Neuronal stem cell (in vitro differentiated cells): ENCODE data around the gene ARHGAP12.

Experiments used
- DNase-seq: peaks from one replicate; pipeline ENCODE4 v3.0.0-alpha.2; 2013; ENCODE audit warnings: low spot score
- H2AFZ ChIP-seq: one replicate; pipeline ENCODE4 v1.6.1; 2013; ENCODE audit warnings: mild to moderate bottlenecking, low read length, inconsistent platforms
- H2AK5ac ChIP-seq: 2 replicates; pipeline ENCODE4 v1.6.1; 2013; ENCODE audit warnings: low read depth, mild to moderate bottlenecking, inconsistent platforms, low read length, moderate library complexity, mixed read lengths
- H2BK120ac ChIP-seq: 2 replicates; pipeline ENCODE4 v1.6.1; 2013; ENCODE audit warnings: low read depth, mild to moderate bottlenecking, inconsistent platforms, low read length, moderate library complexity, mixed read lengths
- H2BK12ac ChIP-seq: one replicate; pipeline ENCODE4 v1.6.1; 2013; ENCODE audit warnings: low read length, inconsistent platforms
- H2BK15ac ChIP-seq: 2 replicates; pipeline ENCODE4 v1.6.1; 2013; ENCODE audit warnings: mild to moderate bottlenecking, low read length, inconsistent platforms, mixed read lengths
- H2BK5ac ChIP-seq: one replicate; pipeline ENCODE4 v1.6.1; 2013; ENCODE audit warnings: inconsistent platforms, mild to moderate bottlenecking, low read length, moderate library complexity
- H3K14ac ChIP-seq: one replicate; pipeline ENCODE4 v1.6.1; 2013; ENCODE audit warnings: low read length, inconsistent platforms
- H3K18ac ChIP-seq: 2 replicates; pipeline ENCODE4 v1.6.1; 2013; ENCODE audit warnings: low read length, inconsistent platforms
- H3K23ac ChIP-seq: 2 replicates; pipeline ENCODE4 v1.6.1; 2013; ENCODE audit warnings: low read depth, mild to moderate bottlenecking, mixed read lengths, low read length, inconsistent platforms; ENCODE audit not compliant: poor library complexity
- H3K27ac ChIP-seq: replicated peaks from 3 replicates; pipeline ENCODE4 v1.5.1; 2013; ENCODE audit warnings: low read length, inconsistent platforms
- H3K27me3 ChIP-seq, 3 experiments: 2 replicates each; pipeline ENCODE4 v1.6.1; 2013; ENCODE audit warnings: low read length in 3 of 3, mild to moderate bottlenecking in 2 of 3, inconsistent platforms in 1 of 3, low read depth in 1 of 3, mixed read lengths in 1 of 3, moderate library complexity in 1 of 3; ENCODE audit not compliant: control insufficient read depth in 3 of 3, insufficient read depth in 3 of 3
- H3K36me3 ChIP-seq, 2 donors: replicated peaks in 1 of 2; 2 replicates each; pipeline ENCODE4 v1.6.1; 2013; ENCODE audit warnings: low read length in 2 of 2; ENCODE audit not compliant: control insufficient read depth in 2 of 2, insufficient read depth in 2 of 2
- H3K4ac ChIP-seq: 2 replicates; pipeline ENCODE4 v1.6.1; 2013; ENCODE audit warnings: inconsistent platforms, mild to moderate bottlenecking, low read length, moderate library complexity
- H3K4me1 ChIP-seq, 2 donors: 1 replicate in 1 of 2; 2 replicates in 1 of 2; pipeline ENCODE4 v1.6.1; 2013; ENCODE audit warnings: low read length in 2 of 2, low read depth in 1 of 2; ENCODE audit not compliant: control insufficient read depth in 2 of 2, insufficient read depth in 1 of 2
- H3K4me2 ChIP-seq: one replicate; pipeline ENCODE4 v1.6.1; 2013; ENCODE audit warnings: mild to moderate bottlenecking, low read length, inconsistent platforms; ENCODE audit not compliant: insufficient read depth, poor library complexity, severe bottlenecking
- H3K4me3 ChIP-seq, 2 donors: 2 replicates each; pipeline ENCODE4 v1.5.1; 2013; ENCODE audit warnings: low read length in 2 of 2, mild to moderate bottlenecking in 2 of 2, inconsistent platforms in 1 of 2, moderate library complexity in 1 of 2
- H3K79me1 ChIP-seq: one replicate; pipeline ENCODE4 v1.6.1; 2013; ENCODE audit warnings: low read depth, mild to moderate bottlenecking, inconsistent platforms, low read length, moderate library complexity
- H3K9ac ChIP-seq: one replicate; pipeline ENCODE4 v1.6.1; 2013; ENCODE audit warnings: mild to moderate bottlenecking, low read depth, low read length, inconsistent platforms; ENCODE audit not compliant: poor library complexity
- H3K9me3 ChIP-seq, 2 donors: replicated peaks in 1 of 2; 2 replicates each; pipeline versions ENCODE3 to v1.6.1; 2013; ENCODE audit warnings: low read length in 2 of 2, mild to moderate bottlenecking in 2 of 2, inconsistent platforms in 1 of 2, low read depth in 1 of 2, mixed read lengths in 1 of 2, moderate library complexity in 1 of 2; ENCODE audit not compliant: control insufficient read depth in 2 of 2, insufficient read depth in 1 of 2
- H4K8ac ChIP-seq: one replicate; pipeline ENCODE4 v1.6.1; 2013; ENCODE audit warnings: low read depth, mild to moderate bottlenecking, inconsistent platforms, low read length, moderate library complexity
- H4K91ac ChIP-seq: one replicate; pipeline ENCODE4 v1.6.1; 2013; ENCODE audit warnings: low read length, low read depth, mild to moderate bottlenecking, inconsistent platforms; ENCODE audit not compliant: poor library complexity
- WGBS, 2 donors: extraction: QIAGEN DNeasy Blood & Tissue Kit; methylation state at CpG; one replicate each; pipeline ENCODE4 v1.1.7; 2013; ENCODE audit warnings: missing lambda C conversion rate in 2 of 2, mixed read lengths in 1 of 2; ENCODE audit not compliant: insufficient read length in 2 of 2, insufficient replicate concordance in 1 of 2; ENCODE audit errors: extremely low coverage in 2 of 2; 5-methylcytosine and 5-hydroxymethylcytosine counted together

ARHGAP12 gene

GRCh38 chr10:31823358-31823757 is 105.3 kb downstream of the ARHGAP12 start:
- H3K4me1 ChIP-seq = no peaks in the 10 kb centered on the region
- H4K91ac ChIP-seq = no peak overlapping the region
- H3K23ac ChIP-seq = no peak overlapping the region
- H3K9ac ChIP-seq = no peak overlapping the region
- no peak overlapping the region for H2BK12ac ChIP-seq
- peaks cover 0 to 42% of the 10 kb centered on the region in 2 donors for H3K36me3 ChIP-seq
- no peak overlapping the region for H3K14ac ChIP-seq
- H4K8ac ChIP-seq = no peak overlapping the region
- no peak overlapping the region for H3K4me3 ChIP-seq
- H2BK5ac ChIP-seq = no peak overlapping the region
- no peak overlapping the region for H3K4me2 ChIP-seq
- WGBS, 2 donors = no CpG with 5 or more reads among the region's 4 CpGs
- H3K27ac ChIP-seq = no peak overlapping the region
- H3K4ac ChIP-seq = no peak overlapping the region
- H2AFZ ChIP-seq = no peak overlapping the region
- DNase-seq = no peak
- no peaks in the 10 kb centered on the region for H3K79me1 ChIP-seq
- no peak overlapping the region for H3K18ac ChIP-seq
- no peak overlapping the region for H2BK120ac ChIP-seq
- H3K27me3 ChIP-seq = no peaks in the 10 kb centered on the region
- H2BK15ac ChIP-seq = no peak overlapping the region
- no peaks in the 10 kb centered on the region for H3K9me3 ChIP-seq
- H2AK5ac ChIP-seq = no peak overlapping the region

- no peak overlapping the region for H3K27ac ChIP-seq
Measured at GRCh38 chr10:31822616-31823318, 105.9 kb downstream of the ARHGAP12 start.

GRCh38 chr10:31822150-31822549 is 106.5 kb downstream of the ARHGAP12 start:
- no peaks in the 10 kb centered on the region for H3K9me3 ChIP-seq
- no peaks in the 10 kb centered on the region for H3K4me1 ChIP-seq
- H3K27me3 ChIP-seq = no peaks in the 10 kb centered on the region
- no peak overlapping the region for H3K23ac ChIP-seq
- H3K4me2 ChIP-seq = no peak overlapping the region
- H2BK5ac ChIP-seq = no peak overlapping the region
- H3K4me3 ChIP-seq = no peak overlapping the region
- H2AFZ ChIP-seq = no peak overlapping the region
- H3K36me3 ChIP-seq = peaks cover 0 to 42% of the 10 kb centered on the region in 2 donors
- H3K4ac ChIP-seq = no peak overlapping the region
- no peak overlapping the region for H3K9ac ChIP-seq
- no peak overlapping the region for H4K91ac ChIP-seq
- no peak overlapping the region for H3K14ac ChIP-seq
- no peak overlapping the region for H2BK15ac ChIP-seq
- WGBS, 2 donors = no CpG with 5 or more reads among the region's 4 CpGs
- no peak overlapping the region for H3K27ac ChIP-seq
- H4K8ac ChIP-seq = no peak overlapping the region
- no peak overlapping the region for H2BK12ac ChIP-seq
- H2AK5ac ChIP-seq = no peak overlapping the region
- H2BK120ac ChIP-seq = no peak overlapping the region
- DNase-seq = no peak
- H3K79me1 ChIP-seq = no peaks in the 10 kb centered on the region
- H3K18ac ChIP-seq = no peak overlapping the region

More at GRCh38 chr10:31822616-31823318, 105.9 kb downstream of the ARHGAP12 start:
- Histone ChIP-seq H3K4me2 (no peak overlapping the region), H3K14ac (no peak overlapping the region), H2AFZ (no peak overlapping the region), H4K8ac (no peak overlapping the region), H2BK120ac (no peak overlapping the region), H2BK15ac (no peak overlapping the region), H3K79me1 (no peaks in the 10 kb centered on the region), H2BK5ac (no peak overlapping the region), H3K18ac (no peak overlapping the region), H3K9me3 (no peaks in the 10 kb centered on the region), H3K9ac (no peak overlapping the region), H3K23ac (no peak overlapping the region), H3K36me3 (peaks cover 0 to 42% of the 10 kb centered on the region in 2 donors), H3K27me3 (no peaks in the 10 kb centered on the region), H3K4me1 (no peaks in the 10 kb centered on the region), H3K4me3 (no peak overlapping the region), H3K4ac (no peak overlapping the region), H4K91ac (no peak overlapping the region), H2AK5ac (no peak overlapping the region), H2BK12ac (no peak overlapping the region)
- no CpG with 5 or more reads among the region's 8 CpGs for WGBS, 2 donors
- DNase-seq = no peak

- WGBS, 2 donors = no CpG with 5 or more reads among the region's 3 CpGs
- Histone ChIP-seq H3K36me3 (peaks cover 0 to 41% of the 10 kb centered on the region in 2 donors), H3K27ac (no peak overlapping the region)
Measured at GRCh38 chr10:31820778-31821369, 107.8 kb downstream of the ARHGAP12 start.

More at GRCh38 chr10:31820778-31821369, 107.8 kb downstream of the ARHGAP12 start:
- Histone ChIP-seq H3K27me3 (no peaks in the 10 kb centered on the region), H2BK15ac (no peak overlapping the region), H2AK5ac (no peak overlapping the region), H3K79me1 (no peaks in the 10 kb centered on the region), H3K18ac (no peak overlapping the region), H3K4ac (no peak overlapping the region), H3K4me2 (no peak overlapping the region), H2AFZ (no peak overlapping the region), H4K8ac (no peak overlapping the region), H4K91ac (no peak overlapping the region), H2BK5ac (no peak overlapping the region), H3K23ac (no peak overlapping the region), H2BK120ac (no peak overlapping the region), H3K4me3 (no peak overlapping the region), H3K9ac (no peak overlapping the region), H3K4me1 (no peaks in the 10 kb centered on the region), H2BK12ac (no peak overlapping the region), H3K14ac (no peak overlapping the region), H3K9me3 (no peaks in the 10 kb centered on the region)
- DNase-seq = no peak
